ENCODE results near the gene IL31. TPM values are rescaled to one million over a fixed set of nuclear protein-coding genes. Genes with fewer than 3 reads are reported as not detected.

IL31 gene
- total RNA-seq: not detected

DNA sequence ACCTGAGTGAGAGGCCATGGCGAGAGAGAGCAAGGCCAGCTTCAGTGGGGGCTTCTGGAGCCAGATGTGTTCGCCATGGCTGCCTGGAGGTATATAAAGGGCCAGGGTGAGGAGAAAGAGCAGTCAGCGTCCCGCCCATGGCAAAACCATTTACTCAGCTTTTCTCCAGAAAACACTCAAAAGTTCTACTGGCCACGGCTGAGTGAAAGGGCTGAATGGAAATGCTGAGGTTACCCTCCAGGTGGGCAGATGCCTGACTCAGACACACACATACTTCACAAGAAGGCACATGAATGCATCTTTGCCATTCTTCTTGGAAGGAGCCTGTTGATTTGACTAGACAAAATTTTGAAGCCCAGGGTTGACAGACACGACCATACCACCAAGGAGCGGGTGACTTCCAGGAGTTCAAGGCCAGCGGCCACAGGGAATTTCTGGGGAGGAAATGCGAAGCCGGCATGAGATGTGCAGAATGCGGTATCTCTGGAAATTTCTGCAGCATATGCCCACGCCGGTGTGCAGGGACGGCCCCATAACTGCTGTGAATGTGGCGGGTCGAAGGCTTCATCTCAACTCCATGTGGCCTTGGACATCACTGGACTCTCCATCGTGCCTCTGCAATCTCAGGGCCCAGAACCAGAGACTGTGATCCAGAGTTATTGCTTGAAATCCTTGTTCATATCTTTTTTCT is at the start of gene IL31:
TSS of gene IL31 (minus strand) at position 67 of the 691 bp plus-strand sequence. CDS start at position 18, 49 bp downstream.
- TF ChIP-seq POLR2A (IDR thresholded peaks at IDR 0.05) (no peak), POLR2AphosphoS5 (IDR thresholded peaks at IDR 0.05) (no peak)
- TF ChIP-seq, protein P1, sequence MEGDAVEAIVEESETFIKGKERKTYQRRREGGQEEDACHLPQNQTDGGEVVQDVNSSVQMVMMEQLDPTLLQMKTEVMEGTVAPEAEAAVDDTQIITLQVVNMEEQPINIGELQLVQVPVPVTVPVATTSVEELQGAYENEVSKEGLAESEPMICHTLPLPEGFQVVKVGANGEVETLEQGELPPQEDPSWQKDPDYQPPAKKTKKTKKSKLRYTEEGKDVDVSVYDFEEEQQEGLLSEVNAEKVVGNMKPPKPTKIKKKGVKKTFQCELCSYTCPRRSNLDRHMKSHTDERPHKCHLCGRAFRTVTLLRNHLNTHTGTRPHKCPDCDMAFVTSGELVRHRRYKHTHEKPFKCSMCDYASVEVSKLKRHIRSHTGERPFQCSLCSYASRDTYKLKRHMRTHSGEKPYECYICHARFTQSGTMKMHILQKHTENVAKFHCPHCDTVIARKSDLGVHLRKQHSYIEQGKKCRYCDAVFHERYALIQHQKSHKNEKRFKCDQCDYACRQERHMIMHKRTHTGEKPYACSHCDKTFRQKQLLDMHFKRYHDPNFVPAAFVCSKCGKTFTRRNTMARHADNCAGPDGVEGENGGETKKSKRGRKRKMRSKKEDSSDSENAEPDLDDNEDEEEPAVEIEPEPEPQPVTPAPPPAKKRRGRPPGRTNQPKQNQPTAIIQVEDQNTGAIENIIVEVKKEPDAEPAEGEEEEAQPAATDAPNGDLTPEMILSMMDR (IDR thresholded peaks at IDR 0.05): no peak
- H3K4me3 ChIP-seq: no peak within 1 kb of the TSS
- whole genome bisulfite sequencing: 92% methylated on average over 17 of the region's 17 CpGs
- no peak within 1 kb of the TSS for H3K27ac ChIP-seq
- H3K36me3 ChIP-seq: no peaks in the 10 kb centered on the region
- H3K27me3 ChIP-seq (replicated peaks; ENCODE audit: insufficient read depth): no peaks in the 10 kb centered on the region
- H3K9me3 ChIP-seq: no peaks in the 10 kb centered on the region
- intact Hi-C loops (cut with DNase I): no loop called here
- H3K4me1 ChIP-seq (replicated peaks): no peaks in the 10 kb centered on the region
- no peak for DNase-seq (ENCODE audit: low spot score)

DNA sequence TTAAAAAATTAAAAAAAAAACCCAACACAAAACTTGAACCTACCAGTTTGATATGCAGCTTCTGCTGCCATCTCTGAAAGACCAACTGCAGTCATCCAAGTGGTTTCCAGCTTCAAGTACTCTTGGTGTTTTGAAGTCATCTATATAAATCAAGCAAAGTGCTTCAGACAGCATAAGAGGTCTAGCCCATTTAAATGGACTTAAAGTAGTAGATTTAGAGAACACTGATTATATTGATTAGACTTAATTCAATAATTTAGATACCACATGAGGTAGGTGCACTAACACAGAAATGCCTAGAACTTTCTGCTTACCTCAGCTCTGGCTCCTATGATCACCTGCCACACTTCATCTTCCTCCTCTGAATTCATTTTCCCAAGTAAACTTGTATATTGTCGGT is 42.4 kb upstream of the IL31 start:
- WGBS: 97% methylated on average over 1 of the region's 1 CpG
- TF ChIP-seq POLR2A (IDR thresholded peaks at IDR 0.05) (no peak), POLR2AphosphoS5 (IDR thresholded peaks at IDR 0.05) (no peak)
- TF ChIP-seq, protein P1 (IDR thresholded peaks at IDR 0.05): no peak
- Histone ChIP-seq H3K9me3 (no peaks in the 10 kb centered on the region), H3K36me3 (peaks cover 6 to 15% of the 10 kb centered on the region in 2 donors), H3K4me3 (no peak overlapping the region), H3K27me3 (replicated peaks; ENCODE audit: insufficient read depth) (no peaks in the 10 kb centered on the region), H3K27ac (no peak overlapping the region), H3K4me1 (replicated peaks) (no peaks in the 10 kb centered on the region)
- intact Hi-C loops (cut with DNase I): no loop called here
- DNase-seq (ENCODE audit: low spot score): no peak

DNA sequence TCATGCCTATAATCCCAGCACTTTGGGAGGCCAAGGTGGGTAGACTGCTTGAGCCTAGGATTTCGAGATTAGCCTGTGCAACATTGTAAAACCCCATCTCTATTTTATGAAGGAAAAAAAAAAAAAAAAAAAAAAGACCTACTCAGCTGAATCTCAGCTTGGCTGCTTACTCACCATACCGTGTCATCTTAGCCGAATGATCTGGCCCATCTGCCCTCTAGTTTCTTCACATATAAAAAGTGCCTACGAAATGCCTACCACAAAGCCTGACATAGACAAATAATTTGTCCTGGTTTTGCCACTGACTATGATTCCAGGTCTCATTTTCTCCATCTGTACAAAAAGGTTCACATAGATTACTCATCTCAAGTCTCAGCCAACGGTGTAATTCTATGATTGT is 41.8 kb upstream of the IL31 start:
- intact Hi-C loops (cut with DNase I): no loop called here
- WGBS: 91% methylated on average over 5 of the region's 5 CpGs
- no peak for DNase-seq (ENCODE audit: low spot score)
- H3K4me1 ChIP-seq (replicated peaks): no peaks in the 10 kb centered on the region
- no peaks in the 10 kb centered on the region for H3K9me3 ChIP-seq
- no peak for TF ChIP-seq POLR2A (IDR thresholded peaks at IDR 0.05)
- TF ChIP-seq, protein P1 (IDR thresholded peaks at IDR 0.05): no peak
- TF ChIP-seq POLR2AphosphoS5 (IDR thresholded peaks at IDR 0.05): no peak
- no peaks in the 10 kb centered on the region for H3K27me3 ChIP-seq (replicated peaks; ENCODE audit: insufficient read depth)
- H3K36me3 ChIP-seq: peaks cover 6 to 15% of the 10 kb centered on the region in 2 donors
- no peak overlapping the region for H3K4me3 ChIP-seq
- H3K27ac ChIP-seq: no peak overlapping the region

DNA sequence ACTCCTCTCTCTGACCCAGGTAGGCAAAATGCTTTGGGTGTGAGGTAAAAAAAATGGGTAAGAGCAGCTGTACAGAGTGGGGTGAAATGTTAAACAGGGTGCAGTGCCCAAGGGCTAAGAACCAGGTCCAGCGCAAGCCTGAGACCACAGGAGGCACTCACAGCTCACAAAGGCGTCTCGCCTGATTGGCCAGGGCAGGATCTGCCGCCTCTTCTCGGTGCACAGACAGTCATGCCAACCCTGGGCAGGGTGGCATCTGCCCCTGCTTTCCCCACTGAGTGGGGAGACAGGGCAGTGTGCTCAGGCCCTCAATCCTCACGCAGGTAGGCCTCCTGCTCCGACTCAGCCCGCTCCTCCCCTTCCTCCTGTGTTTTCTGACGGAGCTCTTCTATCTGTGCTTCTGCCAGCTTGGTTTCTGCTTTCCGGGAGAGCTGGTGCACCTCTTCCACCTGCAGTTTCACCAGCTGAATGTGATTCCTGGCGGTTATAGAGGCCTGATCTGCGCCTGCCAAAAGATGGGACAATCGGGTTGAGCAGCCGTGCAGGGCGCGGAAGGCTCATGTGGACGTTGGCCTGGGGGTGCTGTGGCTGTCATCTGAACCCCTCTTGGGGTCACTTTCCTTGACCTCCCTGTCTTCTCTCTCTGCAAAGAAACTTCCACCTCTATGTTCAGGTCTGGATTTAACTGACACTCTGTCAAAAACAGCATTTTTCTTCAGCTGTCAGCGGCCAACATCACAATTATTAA is 34.2 kb upstream of the IL31 start:
- TF ChIP-seq, protein P1 (IDR thresholded peaks at IDR 0.05): no peak
- no peak for TF ChIP-seq POLR2A (IDR thresholded peaks at IDR 0.05)
- TF ChIP-seq POLR2AphosphoS5 (IDR thresholded peaks at IDR 0.05): no peak
- H3K36me3 ChIP-seq: peaks cover 8 to 9% of the 10 kb centered on the region in 2 donors
- H3K27ac ChIP-seq: no peak overlapping the region
- H3K4me1 ChIP-seq (replicated peaks): no peaks in the 10 kb centered on the region
- intact Hi-C loops (cut with DNase I): no loop called here
- DNase-seq (ENCODE audit: low spot score): no peak
- H3K27me3 ChIP-seq (replicated peaks; ENCODE audit: insufficient read depth): no peaks in the 10 kb centered on the region
- no peaks in the 10 kb centered on the region for H3K9me3 ChIP-seq
- H3K4me3 ChIP-seq: no peak overlapping the region
- 91% methylated on average over 18 of the region's 18 CpGs for WGBS

Measured in prostate gland (tissue), 2 donors.